Iris pigment epithelial cell (primary cell): Measurements from ENCODE around the gene TLR9.

ENCODE experiments used
- DNase-seq: peaks from one replicate; pipeline ENCODE4 v3.0.0-alpha.2; 2011; ENCODE audit warnings: low read depth

The TLR9 gene

GRCh38 chr3:52172262-52172757, 53.1 kb downstream of the TLR9 start:
- no peak for DNase-seq

GRCh38 chr3:52171514-52172261, 53.8 kb downstream of the TLR9 start:
- DNase-seq = peak; percentile 76
